BJ (cell line): ENCODE results near the gene ZDHHC5. TPM values are rescaled to one million over a fixed set of nuclear protein-coding genes. Genes with fewer than 3 reads are reported as not detected.

Experiments used
- CTCF ChIA-PET: fragments of 350-600 bp; formaldehyde crosslinking; extraction: SDS; loops from one replicate; lab custom pipeline; 2021; ENCODE audit warnings: antibody characterized with exemption, inconsistent platforms; lab: Yijun Ruan, JAX
- POLR2A ChIA-PET: fragments of 300-600 bp; sonication (Branson Sonifier 250); formaldehyde crosslinking; extraction: SDS; loops from one replicate; lab custom pipeline; 2021; ENCODE audit warnings: antibody characterized with exemption; lab: Charles Lee
- DNase-seq: peaks from one replicate; pipeline ENCODE4 v3.0.0-alpha.2; 2011; ENCODE audit warnings: low read depth
- H3K27me3 ChIP-seq: 2 replicates; pipeline ENCODE4 v1.6.0; 2011; ENCODE audit warnings: low read length; ENCODE audit not compliant: control insufficient read depth, insufficient read depth
- H3K36me3 ChIP-seq: 2 replicates; pipeline ENCODE4 v1.5.1; 2011; ENCODE audit warnings: low read length; ENCODE audit not compliant: control insufficient read depth, insufficient read depth
- H3K4me3 ChIP-seq: 2 replicates; pipeline ENCODE4 v1.5.1; 2011; ENCODE audit warnings: low read depth, mild to moderate bottlenecking, control low read depth, low read length
- CTCF ChIP-seq: IDR thresholded peaks from 2 replicates; pipeline ENCODE4 v1.5.1; 2011; ENCODE audit warnings: low read depth, mild to moderate bottlenecking, control low read depth, inconsistent platforms, low read length, moderate library complexity; ENCODE audit not compliant: insufficient read depth
- polyA plus RNA-seq: library from polyadenylated mRNA; depleted of rRNA; stranded (reverse); fragments of >200 nt; gene quantifications from 2 replicates; pipeline ENCODE4 v1.2.3, GENCODE V29; 2011

The ZDHHC5 gene
- polyA plus RNA-seq, 1 experiment, result 76.7 TPM

GRCh38 chr11:57646799-57647303 is 21.1 kb upstream of the ZDHHC5 start:
- no peak for DNase-seq
- POLR2A ChIA-PET, result no interaction called here

GRCh38 chr11:57647372-57647771 is 20.5 kb upstream of the ZDHHC5 start:
- no peak for DNase-seq
- CTCF ChIA-PET, result interaction anchor here (0.7 to 1.9 kb wide), 4 partner anchors 79 to 301 kb away, joined by 3 to 15 read pairs (median 4); partner anchors contain the start of genes RTN4RL2 and UBE2L6
- Histone ChIP-seq H3K4me3 (no peak overlapping the region), H3K36me3 (peaks cover 3% of the 10 kb centered on the region), H3K27me3 (no peaks in the 10 kb centered on the region; the same call in 1 of the 2 replicates)
- POLR2A ChIA-PET, result no interaction called here
- no peak for TF ChIP-seq CTCF

More at GRCh38 chr11:57646799-57647303, 21.1 kb upstream of the ZDHHC5 start:
- H3K36me3 ChIP-seq, result peaks cover 3% of the 10 kb centered on the region
- TF ChIP-seq CTCF, result no peak
- no peak overlapping the region for H3K4me3 ChIP-seq
- no peaks in the 10 kb centered on the region; the same call in 1 of the 2 replicates for H3K27me3 ChIP-seq
- CTCF ChIA-PET, result interaction anchor here (0.7 to 1.9 kb wide), 4 partner anchors 79 to 301 kb away, joined by 3 to 15 read pairs (median 4); partner anchors contain the start of genes RTN4RL2 and UBE2L6

- H3K4me3 ChIP-seq, result peak overlapping the region; percentile 41
- POLR2A ChIA-PET, result no interaction called here
- no peak for DNase-seq
- no peaks in the 10 kb centered on the region; the same call in 1 of the 2 replicates for H3K27me3 ChIP-seq
- no peak for TF ChIP-seq CTCF
- CTCF ChIA-PET, result interaction anchor here (0.6 to 2.8 kb wide), 5 partner anchors 8 to 188 kb away, joined by 3 to 12 read pairs (median 5); partner anchors contain the start of genes RTN4RL2 and UBE2L6
- peaks cover 2% of the 10 kb centered on the region; the same call in 1 of the 2 replicates for H3K36me3 ChIP-seq
Measured at GRCh38 chr11:57647960-57648800, 19.7 kb upstream of the ZDHHC5 start.

- DNase-seq, result no peak
- CTCF ChIA-PET, result interaction anchor here (0.6 to 2.8 kb wide), 4 partner anchors 9 to 156 kb away, joined by 3 to 12 read pairs (median 7); partner anchors contain the start of gene UBE2L6
- Histone ChIP-seq H3K36me3 (no peaks in the 10 kb centered on the region), H3K4me3 (peak overlapping the region; percentile 41), H3K27me3 (no peaks in the 10 kb centered on the region; the same call in 1 of the 2 replicates)
- POLR2A ChIA-PET, result interaction anchor here (0.6 kb wide), 1 partner anchor 314 kb away, joined by 3 read pairs; the partner anchor contains the start of gene SSRP1
- no peak for TF ChIP-seq CTCF
Measured at GRCh38 chr11:57648801-57649735, 18.8 kb upstream of the ZDHHC5 start.
